IMR-90 (cell line): Measurements from ENCODE around the gene HOXD13. TPM values are rescaled to one million over a fixed set of nuclear protein-coding genes. Genes with fewer than 3 reads are reported as not detected.

Source experiments
- ATAC-seq: fragments of 200-7000 bp; cut with Tn5 transposase; 2 replicates; pipeline ENCODE4 v1.9.1; 2020; ENCODE audit warnings: low read depth, mild to moderate bottlenecking, moderate library complexity
- BruUV-seq: library from RNA; stranded (reverse); fragments of 400-500 nt; replicated peaks from 2 replicates; lab custom pipeline; 2021; lab: Mats Ljungman, UMichigan
- CTCF ChIA-PET: fragments of 300-600 bp; formaldehyde crosslinking; extraction: SDS; loops from one replicate; lab custom pipeline; 2021; ENCODE audit warnings: antibody characterized with exemption; lab: Yijun Ruan, JAX
- POLR2A ChIA-PET: fragments of 300-600 bp; sonication (Branson Sonifier 250); formaldehyde crosslinking; loops from one replicate; lab custom pipeline; 2022; ENCODE audit warnings: antibody characterized with exemption; ENCODE audit not compliant: unreplicated experiment; lab: Charles Lee
- DNase-seq: peaks from one replicate; pipeline ENCODE4 v3.0.0; 2013
- H2AFZ ChIP-seq: replicated peaks from 2 replicates; pipeline ENCODE3; 2013; ENCODE audit warnings: low read length, mild to moderate bottlenecking; ENCODE audit not compliant: poor library complexity
- H2AK5ac ChIP-seq: 2 replicates; pipeline ENCODE4 v1.6.1; 2013; ENCODE audit warnings: low read depth, low read length, inconsistent platforms
- H2AK9ac ChIP-seq: replicated peaks from 2 replicates; pipeline ENCODE3; 2013; ENCODE audit warnings: mild to moderate bottlenecking, low read depth, low read length, moderate library complexity; ENCODE audit not compliant: poor library complexity
- H2BK120ac ChIP-seq: 2 replicates; pipeline ENCODE4 v1.6.1; 2013; ENCODE audit warnings: low read depth, low read length, inconsistent platforms
- H2BK15ac ChIP-seq: 3 replicates; pipeline ENCODE4 v1.6.1; 2013; ENCODE audit warnings: low read depth, low read length, inconsistent platforms
- H2BK20ac ChIP-seq: 2 replicates; pipeline ENCODE4 v1.6.1; 2013; ENCODE audit warnings: low read depth, mild to moderate bottlenecking, inconsistent platforms, low read length, moderate library complexity
- H2BK5ac ChIP-seq: 2 replicates; pipeline ENCODE4 v1.6.1; 2013; ENCODE audit warnings: mild to moderate bottlenecking, low read depth, low read length, inconsistent platforms; ENCODE audit not compliant: poor library complexity, severe bottlenecking
- H3K14ac ChIP-seq: replicated peaks from 2 replicates; pipeline ENCODE4 v1.6.1; 2013; ENCODE audit warnings: low read depth, low read length, inconsistent platforms
- H3K18ac ChIP-seq: 2 replicates; pipeline ENCODE4 v1.6.1; 2013; ENCODE audit warnings: low read depth, low read length, control low read depth
- H3K23ac ChIP-seq: 2 replicates; pipeline ENCODE4 v1.6.1; 2013; ENCODE audit warnings: low read depth, low read length, inconsistent platforms
- H3K27ac ChIP-seq: 2 replicates; pipeline ENCODE4 v1.5.1; 2013; ENCODE audit warnings: mild to moderate bottlenecking, control low read depth, low read length; ENCODE audit not compliant: insufficient read depth
- H3K27me3 ChIP-seq: 2 replicates; pipeline ENCODE4 v1.6.1; 2013; ENCODE audit warnings: low read length; ENCODE audit not compliant: control insufficient read depth, insufficient read depth
- H3K36me3 ChIP-seq: 2 replicates; pipeline ENCODE4 v1.6.1; 2013; ENCODE audit warnings: low read length, mixed read lengths; ENCODE audit not compliant: control insufficient read depth, insufficient read depth
- H3K4ac ChIP-seq: 2 replicates; pipeline ENCODE4 v1.6.1; 2013; ENCODE audit warnings: low read depth, low read length, inconsistent platforms
- H3K4me1 ChIP-seq: 2 replicates; pipeline ENCODE4 v1.6.1; 2013; ENCODE audit warnings: low read length, mixed read lengths; ENCODE audit not compliant: control insufficient read depth, insufficient read depth
- H3K4me2 ChIP-seq: 2 replicates; pipeline ENCODE4 v1.6.1; 2013; ENCODE audit warnings: low read depth, mild to moderate bottlenecking, control low read depth, low read length, moderate library complexity
- H3K4me3 ChIP-seq: 2 replicates; pipeline ENCODE4 v1.5.1; 2013; ENCODE audit warnings: low read depth, mild to moderate bottlenecking, control low read depth, low read length, moderate library complexity; ENCODE audit not compliant: insufficient read depth
- H3K56ac ChIP-seq: 2 replicates; pipeline ENCODE4 v1.6.1; 2013; ENCODE audit warnings: low read length, inconsistent platforms; ENCODE audit not compliant: insufficient read depth; ENCODE audit errors: extremely low read depth
- H3K79me1 ChIP-seq, 2 experiments: 2 replicates each; pipeline ENCODE4 v1.6.1; 2013; ENCODE audit warnings: low read length in 2 of 2, inconsistent platforms in 1 of 2, low read depth in 1 of 2
- H3K9ac ChIP-seq: 2 replicates; pipeline ENCODE4 v1.6.1; 2013; ENCODE audit warnings: low read depth, low read length, control low read depth
- H3K9me1 ChIP-seq: 2 replicates; pipeline ENCODE4 v1.6.1; 2013; ENCODE audit warnings: low read length, inconsistent platforms; ENCODE audit not compliant: insufficient read depth
- H3K9me3 ChIP-seq: 2 replicates; pipeline ENCODE4 v1.6.1; 2013; ENCODE audit warnings: low read length; ENCODE audit not compliant: control insufficient read depth, insufficient read depth
- H4K20me1 ChIP-seq: 2 replicates; pipeline ENCODE4 v1.6.1; 2013; ENCODE audit warnings: low read length, inconsistent platforms; ENCODE audit not compliant: insufficient read depth
- H4K5ac ChIP-seq: 2 replicates; pipeline ENCODE4 v1.6.1; 2013; ENCODE audit warnings: mild to moderate bottlenecking, low read depth, low read length, control low read depth
- H4K8ac ChIP-seq, 2 experiments: 2 replicates each; pipeline ENCODE4 v1.6.1; 2013; ENCODE audit warnings: low read depth in 2 of 2, low read length in 2 of 2, control low read depth in 1 of 2, inconsistent platforms in 1 of 2
- H4K91ac ChIP-seq: 2 replicates; pipeline ENCODE4 v1.6.1; 2013; ENCODE audit warnings: low read depth, low read length, inconsistent platforms; ENCODE audit not compliant: insufficient read depth
- MAZ ChIP-seq: IDR thresholded peaks from 2 replicates; pipeline ENCODE4 v1.6.1; 2012; ENCODE audit warnings: low read depth, mild to moderate bottlenecking, low read length, improper control_type of control experiment, moderate library complexity, borderline replicate concordance
- SMC3 ChIP-seq: fragments of 150-350 bp; IDR thresholded peaks from 2 replicates; pipeline ENCODE4 v1.6.1; 2016; ENCODE audit warnings: low read depth, mild to moderate bottlenecking, antibody characterized with exemption, low read length, moderate library complexity
- WGBS, 2 experiments: methylation state at CpG; one replicate each; pipeline versions ENCODE4 v1.1.5 to v1.1.7; 2013; ENCODE audit warnings: missing lambda C conversion rate in 2 of 2; ENCODE audit not compliant: insufficient read length in 1 of 2; ENCODE audit errors: extremely low coverage in 2 of 2; 5-methylcytosine and 5-hydroxymethylcytosine counted together
- dilution Hi-C: fragments of 300-500 bp; cut with HindIII; formaldehyde crosslinking; loops from one replicate; pipeline ENCODE4 v1.14.3; 2018; ENCODE audit warnings: low sequenced_read_pairs; ENCODE audit not compliant: unreplicated experiment
- in situ Hi-C: fragments of 300-500 bp; cut with MboI; formaldehyde crosslinking; loops from 3 replicates; pipeline ENCODE4 v1.14.3; 2019; ENCODE audit warnings: low sequenced_read_pairs, inconsistent platforms, mixed read lengths
- intact Hi-C: fragments of 100-400 bp; cut with micrococcal nuclease; formaldehyde crosslinking; loops from 2 replicates; pipeline ENCODE4 v1.10.0; 2022
- polyA plus RNA-seq, 3 experiments: library from polyadenylated mRNA; depleted of rRNA; stranded (reverse); fragments of >200 nt; gene quantifications; 2 replicates each; pipeline ENCODE4 v1.2.3, GENCODE V29; 2012; ENCODE audit warnings: low replicate concordance in 1 of 3
- total RNA-seq: library from RNA; depleted of rRNA; stranded (reverse); fragments of >200 nt; gene quantifications from 2 replicates; pipeline ENCODE4 v1.2.3, GENCODE V29; 2012

The HOXD13 gene
- total and polyA plus RNA-seq, 2 of the 4 experiments (the other 2 are of a cell fraction) = not detected

GRCh38 chr2:176093898-176094249 lies 1.4 kb downstream of the HOXD13 start:
- TF ChIP-seq SMC3 (no peak), MAZ (no peak)
- no peak overlapping the region for H3K56ac ChIP-seq
- H3K4me3 ChIP-seq = no peak overlapping the region
- H2BK20ac ChIP-seq = no peak overlapping the region
- no peaks in the 10 kb centered on the region for H3K36me3 ChIP-seq
- no peak overlapping the region for H2BK5ac ChIP-seq
- no peak overlapping the region for H3K9ac ChIP-seq
- H4K8ac ChIP-seq = no peak overlapping the region
- H3K14ac ChIP-seq = no peak overlapping the region
- H2AK5ac ChIP-seq = no peak overlapping the region
- no CpG with 5 or more reads among the region's 8 CpGs for WGBS, 2 experiments
- no peak overlapping the region for H2AK9ac ChIP-seq
- no peak overlapping the region for H3K4me2 ChIP-seq
- no peak overlapping the region for H2BK120ac ChIP-seq
- no peak overlapping the region for H4K91ac ChIP-seq
- no peak overlapping the region for H3K23ac ChIP-seq
- POLR2A ChIA-PET = no interaction called here
- peaks cover 9% of the 10 kb centered on the region for H3K9me3 ChIP-seq
- H4K20me1 ChIP-seq = no peaks in the 10 kb centered on the region
- CTCF ChIA-PET = interaction anchor here (1.5 kb wide), 1 partner anchor 404 kb away, joined by 5 read pairs; no protein-coding TSS in a partner anchor
- H3K79me1 ChIP-seq = no peaks in the 10 kb centered on the region
- H3K4ac ChIP-seq = no peak overlapping the region
- no peak overlapping the region for H3K18ac ChIP-seq
- H3K9me1 ChIP-seq = no peaks in the 10 kb centered on the region
- H4K5ac ChIP-seq = no peak overlapping the region
- no peak overlapping the region for H3K27ac ChIP-seq
- intact Hi-C loops (loop anchor here (10.0 kb wide), 1 partner anchor 1389 kb away; no protein-coding TSS in a partner anchor), in situ Hi-C loops (loop anchor here (10.0 to 25.0 kb wide), 4 partner anchors 409 to 1357 kb away; no protein-coding TSS in a partner anchor), dilution Hi-C loops (no loop called here)
- peaks cover 91% of the 10 kb centered on the region for H3K27me3 ChIP-seq
- no peak overlapping the region for H2BK15ac ChIP-seq
- peaks cover 3% of the 10 kb centered on the region; the same call in 1 of the 2 replicates for H3K4me1 ChIP-seq
- no peak for ATAC-seq
- no peak for DNase-seq
- H2AFZ ChIP-seq = no peak overlapping the region
- BruUV-seq = no TSS peak
